ENCODE results near the gene CPLX3.

Gene CPLX3

GRCh38 chr15:74804935-74805334 is 21.5 kb upstream of the CPLX3 start:
- DNase-seq, result no peak

GRCh38 chr15:74807282-74807681 is 19.1 kb upstream of the CPLX3 start:
- DNase-seq, result no peak

- DNase-seq, result no peak
Measured at GRCh38 chr15:74808078-74808839, 18.2 kb upstream of the CPLX3 start.

GRCh38 chr15:74808840-74809229 is 17.6 kb upstream of the CPLX3 start:
- no peak for DNase-seq

GRCh38 chr15:74809242-74809641 is 17.2 kb upstream of the CPLX3 start:
- no peak for DNase-seq

GRCh38 chr15:74809956-74810355 is 16.5 kb upstream of the CPLX3 start:
- DNase-seq, result no peak

GRCh38 chr15:74812533-74812932 is 13.9 kb upstream of the CPLX3 start, which contains the start of gene LMAN1L:
Gene LMAN1L (plus strand): TSS chr15:74812835. CDS start chr15:74812855, 20 bp downstream.
- DNase-seq, result no peak

- DNase-seq, result no peak
Measured at GRCh38 chr15:74815121-74815934, 11.1 kb upstream of the CPLX3 start.

- DNase-seq, result no peak
Measured at GRCh38 chr15:74815961-74816360, 10.5 kb upstream of the CPLX3 start.

- DNase-seq, result no peak
Measured at GRCh38 chr15:74816624-74817369, 9.6 kb upstream of the CPLX3 start.

- no peak for DNase-seq
Measured at GRCh38 chr15:74817370-74817737, 9.1 kb upstream of the CPLX3 start.

- DNase-seq, result no peak
Measured at GRCh38 chr15:74820056-74820455, 6.4 kb upstream of the CPLX3 start.

- DNase-seq, result no peak
Measured at GRCh38 chr15:74821091-74821789, 5.2 kb upstream of the CPLX3 start.

GRCh38 chr15:74821790-74822158 is 4.7 kb upstream of the CPLX3 start:
- DNase-seq, result no peak

- no peak for DNase-seq
Measured at GRCh38 chr15:74822233-74822632, 4.2 kb upstream of the CPLX3 start.

GRCh38 chr15:74823324-74823723 is 3.1 kb upstream of the CPLX3 start:
- DNase-seq, result no peak

- DNase-seq, result no peak
Measured at GRCh38 chr15:74824976-74825375, 1.5 kb upstream of the CPLX3 start.

- no peak for DNase-seq
Measured at GRCh38 chr15:74825866-74826265, 561 bp upstream of the CPLX3 start.

- DNase-seq, result no peak
Measured at GRCh38 chr15:74826921-74827320, 494 bp downstream of the CPLX3 start.

- DNase-seq, result no peak
Measured at GRCh38 chr15:74827614-74828013, 1.2 kb downstream of the CPLX3 start.

- no peak for DNase-seq
Measured at GRCh38 chr15:74828835-74829234, 2.4 kb downstream of the CPLX3 start.

- no peak for DNase-seq
Measured at GRCh38 chr15:74829486-74829885, 3.1 kb downstream of the CPLX3 start.

GRCh38 chr15:74829991-74830390 is 3.6 kb downstream of the CPLX3 start:
- DNase-seq, result no peak
